Islet precursor cell (in vitro differentiated cells): ENCODE results near the gene PTPRZ1.
A peak's percentile ranks its signal among the peaks of the same experiment; 100 is the strongest.

Experiments
- DNase-seq: peaks from one replicate; pipeline ENCODE4 v3.0.0-alpha.2; 2018

Gene PTPRZ1

GRCh38 chr7:121872831-121873288 lies at the start of gene PTPRZ1:
Gene PTPRZ1, plus strand, starts transcription at chr7:121873161. Its CDS starts 339 bp downstream, at chr7:121873500.
- peak; percentile 81 for DNase-seq

DNA sequence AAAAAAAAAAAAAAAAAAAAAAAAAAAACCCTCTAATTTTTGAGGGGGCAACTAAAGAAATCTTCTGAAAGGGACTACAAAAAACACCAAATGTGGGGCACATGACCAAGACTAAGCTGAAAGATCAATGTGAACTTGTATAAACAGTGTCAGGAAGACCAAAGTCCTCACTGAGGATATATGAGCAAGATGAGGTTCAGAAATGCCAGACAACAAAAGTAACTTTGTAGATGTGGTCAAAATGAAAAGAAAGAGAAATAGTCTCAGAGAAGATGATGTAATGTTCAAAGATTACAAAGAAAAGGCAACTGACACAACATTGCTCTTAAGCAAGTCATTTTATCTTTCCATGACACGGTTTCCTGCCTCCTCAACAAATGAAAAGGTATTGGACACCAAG lies 48.7 kb upstream of the PTPRZ1 start:
- DNase-seq: no peak

DNA sequence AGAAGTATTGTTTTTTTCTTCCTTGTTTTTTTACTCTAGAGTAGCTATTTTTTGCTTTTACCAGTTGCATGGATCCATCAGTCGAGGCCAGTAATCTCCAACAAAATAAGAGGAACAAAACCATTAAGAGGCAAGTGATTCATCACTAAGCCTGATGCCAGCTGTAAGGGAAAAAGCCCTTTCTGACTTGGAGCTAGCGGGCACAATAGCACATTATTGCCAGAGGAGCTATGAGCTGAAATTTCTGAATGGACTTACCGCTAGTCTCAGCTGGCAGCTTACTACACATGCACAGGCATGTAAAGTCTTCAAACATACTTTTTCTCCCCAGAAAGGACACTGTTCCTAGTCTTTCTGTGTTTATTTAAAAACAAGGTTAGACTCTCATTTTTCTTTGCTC lies 41.6 kb upstream of the PTPRZ1 start:
- DNase-seq: no peak

- DNase-seq: no peak
These were observed 41.2 kb upstream of the PTPRZ1 start for GRCh38 chr7:121831801-121832200.

- DNase-seq: no peak
These were observed 40.6 kb upstream of the PTPRZ1 start for GRCh38 chr7:121832347-121832746.

DNA sequence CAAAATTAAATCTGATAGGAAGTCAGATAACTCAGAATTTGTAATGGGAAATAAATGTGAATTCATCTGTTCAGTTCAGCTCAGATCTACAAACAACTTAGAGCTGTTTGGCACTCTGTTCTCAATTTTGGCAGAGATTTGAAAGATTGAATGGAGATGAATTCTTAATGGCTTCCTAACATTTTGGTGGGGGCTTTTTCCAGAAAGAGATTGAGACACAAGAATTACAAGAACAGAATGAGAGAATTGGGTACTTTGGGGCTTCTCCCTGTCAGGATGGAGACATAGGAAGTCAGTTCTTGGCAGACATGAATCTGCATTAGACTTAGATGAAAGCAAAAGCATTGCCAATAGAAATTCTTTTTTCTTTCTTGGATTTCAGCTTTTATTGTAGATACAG lies 39.0 kb upstream of the PTPRZ1 start:
- no peak for DNase-seq

GRCh38 chr7:121837462-121837861 lies 35.5 kb upstream of the PTPRZ1 start:
- DNase-seq: no peak

DNA sequence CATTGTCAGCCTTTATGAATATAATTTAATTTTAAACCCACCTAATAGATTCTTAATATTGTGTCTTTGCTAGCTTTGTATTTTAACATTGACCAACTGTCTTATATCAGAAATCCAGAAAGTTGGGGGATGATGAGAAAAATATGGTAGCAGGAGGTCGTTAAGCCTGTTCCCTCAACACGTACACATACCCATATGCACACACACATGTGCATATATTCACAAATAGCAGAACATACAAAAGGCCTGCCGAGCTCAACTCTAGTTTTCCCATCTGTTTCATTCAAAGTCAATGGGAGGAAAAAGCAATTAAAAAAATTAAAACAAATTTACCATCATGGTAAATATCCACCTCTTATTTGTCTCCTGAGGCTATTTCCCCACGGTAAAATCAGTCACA lies 25.9 kb upstream of the PTPRZ1 start:
- no peak for DNase-seq

DNA sequence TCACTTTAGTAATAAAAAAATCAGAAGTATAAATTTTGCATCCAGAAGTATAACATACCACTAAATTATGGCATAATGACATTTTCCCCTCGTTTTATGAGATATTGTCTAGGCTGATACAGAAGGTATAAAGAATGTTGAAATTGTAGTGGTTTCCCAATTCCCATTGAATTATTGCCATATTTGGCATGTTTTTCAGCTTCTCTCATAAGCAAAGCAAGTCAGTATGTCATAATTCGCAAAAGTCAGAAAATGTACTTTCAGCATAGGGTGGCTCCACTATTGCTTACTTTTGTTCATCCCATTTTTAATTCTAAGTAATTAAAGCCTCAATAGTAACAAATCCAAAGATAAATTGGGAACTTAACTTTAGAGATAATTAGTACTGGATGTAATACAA lies 19.7 kb upstream of the PTPRZ1 start:
- DNase-seq: no peak

DNA sequence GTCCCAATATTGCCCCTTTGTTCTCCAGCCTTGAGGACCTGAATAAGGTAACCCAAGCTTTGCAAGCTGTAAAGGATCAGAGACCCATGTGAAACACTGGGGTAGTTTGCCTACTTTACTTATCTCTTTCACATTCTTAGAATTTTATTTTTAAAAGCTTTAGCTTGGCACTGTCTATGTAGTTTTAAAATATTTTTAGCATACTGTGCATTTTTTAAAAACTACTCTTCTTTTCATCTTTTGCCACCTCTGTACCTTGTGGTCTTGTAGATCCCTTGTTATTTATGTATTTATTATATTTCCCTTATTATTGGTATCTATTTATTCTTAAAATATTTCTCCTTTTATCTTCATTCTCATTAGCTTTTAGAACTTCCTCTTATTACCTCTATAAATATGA lies 12.0 kb upstream of the PTPRZ1 start:
- DNase-seq: no peak

DNA sequence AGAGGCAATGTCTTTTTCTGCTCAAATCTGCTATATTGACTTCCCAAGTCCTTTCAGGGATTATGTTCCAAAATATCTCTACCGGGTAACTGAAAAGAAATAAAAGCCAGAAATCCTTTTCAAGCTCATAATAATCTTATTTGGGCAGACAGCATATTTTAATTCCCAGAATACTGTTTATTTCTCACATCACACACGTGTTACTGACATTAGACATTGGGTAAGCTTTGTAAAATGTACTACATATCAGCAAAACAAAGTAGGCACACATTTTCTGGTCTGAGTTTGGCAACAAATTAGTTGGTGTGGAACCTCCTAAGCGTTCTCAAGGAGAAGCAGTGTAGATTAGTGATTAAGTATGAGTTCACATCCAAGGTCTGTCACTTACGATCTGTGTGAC lies 10.4 kb upstream of the PTPRZ1 start:
- DNase-seq: no peak

DNA sequence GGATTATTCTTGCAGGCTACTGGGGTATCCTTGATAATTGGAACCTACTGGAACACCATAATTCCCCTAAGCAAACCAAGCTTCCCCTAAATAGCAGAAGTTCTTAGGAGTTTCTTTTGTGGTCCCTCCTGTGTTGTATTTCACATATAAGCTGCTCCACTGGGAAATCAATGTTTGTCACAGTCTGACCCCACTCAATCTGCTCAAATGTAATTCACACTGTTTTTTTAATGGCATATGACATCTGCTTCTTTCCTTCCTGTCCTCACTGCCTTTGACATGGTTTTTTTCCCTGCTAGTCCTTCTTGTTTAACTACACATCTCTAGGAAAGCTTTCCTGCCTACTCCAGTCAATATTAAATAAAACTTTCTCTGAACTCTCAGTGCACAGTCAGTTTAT lies 1.8 kb upstream of the PTPRZ1 start:
- no peak for DNase-seq

DNA sequence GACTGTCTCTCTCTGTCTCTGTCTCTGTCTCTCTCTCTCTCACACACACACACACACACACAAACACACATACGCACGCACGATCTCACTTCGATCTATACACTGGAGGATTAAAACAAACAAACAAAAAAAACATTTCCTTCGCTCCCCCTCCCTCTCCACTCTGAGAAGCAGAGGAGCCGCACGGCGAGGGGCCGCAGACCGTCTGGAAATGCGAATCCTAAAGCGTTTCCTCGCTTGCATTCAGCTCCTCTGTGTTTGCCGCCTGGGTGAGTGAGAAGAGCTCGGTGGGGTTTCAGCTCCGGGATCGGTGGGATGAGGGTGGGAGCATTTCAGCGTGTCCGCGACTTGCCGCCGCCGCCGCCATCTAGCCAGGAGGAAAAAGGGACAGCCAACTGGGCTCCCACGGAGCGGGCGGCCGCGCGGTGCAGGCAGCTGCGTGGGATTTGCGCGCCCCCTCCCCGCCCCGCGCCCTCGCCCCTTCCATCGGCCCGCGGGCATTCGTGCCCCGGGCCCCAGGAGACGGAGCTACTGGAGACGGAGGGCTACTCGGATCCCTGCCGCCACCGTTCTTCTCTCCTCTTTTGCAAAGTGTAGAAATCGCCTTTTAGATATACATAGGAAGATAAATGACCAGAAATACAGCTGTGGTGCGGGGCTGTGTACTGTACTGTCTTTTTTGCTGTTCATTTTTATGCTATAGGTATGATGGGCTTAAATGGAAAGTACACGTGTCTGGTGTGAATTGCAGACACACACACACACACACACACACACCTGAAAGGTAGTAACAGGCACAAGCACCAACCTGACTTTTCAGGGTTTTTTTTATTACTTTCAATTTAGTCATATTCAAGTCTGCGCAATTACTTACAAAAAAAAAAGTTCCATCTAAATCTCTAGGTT lies 581 bp downstream of the PTPRZ1 start:
- DNase-seq: peak; percentile 74

DNA sequence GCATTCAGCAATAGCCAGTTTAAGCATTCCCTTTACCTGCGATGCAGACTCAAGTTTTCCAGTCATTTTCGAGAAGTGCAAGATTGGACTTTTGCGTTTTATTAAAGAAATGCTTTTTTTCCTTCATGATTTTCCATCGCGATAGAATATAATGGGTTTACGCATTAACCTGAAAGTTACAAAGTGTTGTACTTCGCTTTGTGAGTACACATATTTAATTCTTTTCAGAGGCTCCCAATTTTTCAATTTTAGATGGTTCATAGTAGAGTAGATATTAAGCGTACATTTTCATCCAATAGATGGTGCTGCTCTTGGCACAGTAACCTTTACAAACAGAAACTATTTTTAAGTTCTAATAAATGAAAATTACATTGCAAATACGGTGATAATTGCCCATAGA lies 1.3 kb downstream of the PTPRZ1 start:
- no peak for DNase-seq

DNA sequence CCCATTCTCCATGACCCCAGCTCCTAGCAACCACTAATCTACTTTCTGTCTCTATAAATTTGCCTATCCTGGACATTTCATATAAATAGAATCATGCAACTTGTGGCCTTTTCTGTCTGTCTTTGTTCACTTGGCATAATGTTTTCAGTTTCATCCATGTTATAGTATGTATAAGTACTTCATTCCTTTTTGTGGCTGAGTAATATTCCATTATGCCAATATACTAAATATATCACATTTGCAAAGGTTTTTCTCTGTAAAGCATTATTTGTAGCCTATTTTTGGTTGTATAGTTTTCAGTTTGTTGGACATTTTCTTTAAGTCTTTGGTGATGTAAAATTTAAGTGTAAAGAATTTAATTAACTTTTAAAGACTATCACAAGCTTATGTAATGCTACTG lies 2.2 kb downstream of the PTPRZ1 start:
- DNase-seq: no peak

- no peak for DNase-seq
These were observed 3.9 kb downstream of the PTPRZ1 start for GRCh38 chr7:121876656-121877500.

GRCh38 chr7:121878918-121879464 lies 6.0 kb downstream of the PTPRZ1 start:
- DNase-seq: no peak

DNA sequence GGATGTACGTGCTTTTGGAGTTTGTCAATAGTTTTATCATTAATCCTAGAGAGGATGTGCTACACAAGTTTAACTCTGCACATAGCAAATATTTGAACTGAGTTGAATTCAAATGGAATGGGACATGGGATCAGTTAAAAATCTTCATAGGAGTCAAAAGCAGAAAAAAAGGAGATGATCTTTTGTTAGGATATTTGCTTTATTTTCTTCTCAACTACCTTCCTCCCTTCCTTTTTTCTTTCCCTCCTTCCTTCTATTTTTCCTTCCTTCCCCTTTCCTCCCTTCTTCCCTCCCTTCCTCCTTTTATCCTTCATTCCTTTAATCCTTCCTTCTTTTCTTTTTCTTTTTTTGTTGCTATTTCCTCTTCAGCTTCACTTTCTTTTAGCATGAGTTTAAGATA lies 6.6 kb downstream of the PTPRZ1 start:
- DNase-seq: no peak

DNA sequence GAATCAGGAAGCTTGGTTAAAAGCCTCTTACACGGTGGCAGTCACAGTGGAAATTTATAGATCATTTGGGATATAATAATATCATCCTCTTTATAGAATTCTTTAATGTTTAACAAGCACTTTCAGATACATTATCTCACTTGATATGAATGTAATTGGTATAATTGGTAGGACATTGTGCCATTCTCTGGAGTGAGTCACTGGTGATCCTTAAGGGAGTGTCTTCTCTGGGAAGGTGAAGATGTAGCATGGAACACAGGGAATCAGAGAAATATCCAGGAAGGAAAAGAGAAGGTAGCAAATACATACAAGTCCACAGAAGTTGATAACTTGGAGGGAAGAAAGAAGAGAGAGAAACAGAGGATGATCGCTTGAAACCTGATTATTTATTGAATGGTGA lies 9.8 kb downstream of the PTPRZ1 start:
- no peak for DNase-seq

- no peak for DNase-seq
These were observed 12.4 kb downstream of the PTPRZ1 start for GRCh38 chr7:121885166-121885920.

DNA sequence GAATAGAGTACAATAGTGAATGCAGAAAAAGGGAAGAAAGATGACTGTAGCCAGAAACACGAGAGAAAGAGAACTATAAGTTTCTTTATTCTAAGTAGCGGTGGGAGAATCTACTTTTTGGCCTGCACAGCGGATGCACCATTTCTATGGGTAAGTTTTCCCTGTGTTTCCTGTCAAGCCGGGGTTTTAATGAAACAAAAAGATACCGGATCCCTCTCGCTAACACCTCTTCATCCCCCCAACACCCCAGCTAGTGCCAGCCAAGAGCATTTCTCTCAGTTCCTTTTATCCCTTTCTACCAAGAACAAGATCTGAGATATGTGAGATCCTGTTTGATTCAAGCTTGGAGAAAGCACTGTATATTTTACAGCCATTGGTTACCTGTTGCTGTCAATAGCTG lies 14.7 kb downstream of the PTPRZ1 start:
- DNase-seq: no peak

- DNase-seq: no peak
These were observed 17.9 kb downstream of the PTPRZ1 start for GRCh38 chr7:121890833-121891232.

DNA sequence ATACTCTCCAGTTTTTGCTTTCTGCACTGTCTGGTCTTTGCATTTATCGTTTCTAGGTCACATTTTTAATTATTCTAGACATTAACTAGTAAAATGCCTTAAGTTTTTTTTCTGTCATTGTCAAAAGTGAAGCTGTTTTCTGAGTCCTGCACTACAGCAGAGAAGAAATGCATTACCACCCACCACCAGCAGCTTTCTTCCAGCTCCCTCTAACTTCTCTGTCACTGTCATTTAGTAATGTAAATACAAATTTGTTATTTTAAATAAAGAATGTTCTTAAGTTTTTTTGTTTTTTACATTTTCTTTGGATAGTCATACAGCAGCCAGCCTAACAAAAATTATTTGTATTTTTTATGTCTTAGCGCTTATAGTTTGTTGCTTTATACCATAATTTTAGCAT lies 18.8 kb downstream of the PTPRZ1 start:
- DNase-seq: no peak
